Effector memory CD8-positive, alpha-beta T cell (primary cell): ENCODE results near the gene CSRP2.

Source experiments
- ATAC-seq: fragments of 150-1000 bp; cut with Tn5 transposase; replicated peaks from 2 replicates; pipeline ENCODE4 v1.10.0; 2021; ENCODE audit warnings: mild to moderate bottlenecking, moderate library complexity
- DNase-seq, 3 experiments: peaks; one replicate each; pipeline ENCODE4 v3.0.0; 2021
- H3K27ac Mint-ChIP-seq, 2 donors: one replicate each; pipeline ENCODE4 v1.8.0; 2022; ENCODE audit warnings: mild to moderate bottlenecking in 2 of 2, mixed read lengths in 2 of 2, moderate library complexity in 2 of 2
- H3K27me3 Mint-ChIP-seq, 2 donors: one replicate each; pipeline ENCODE4 v1.8.0; 2022; ENCODE audit warnings: mixed read lengths in 2 of 2
- H3K36me3 Mint-ChIP-seq: one replicate; pipeline ENCODE4 v1.8.0; 2022; ENCODE audit warnings: mild to moderate bottlenecking, moderate library complexity, mixed read lengths; ENCODE audit not compliant: insufficient read depth
- H3K4me1 Mint-ChIP-seq, 2 donors: one replicate each; pipeline ENCODE4 v1.8.0; 2022; ENCODE audit warnings: low read depth in 2 of 2, mixed read lengths in 2 of 2
- H3K4me3 Mint-ChIP-seq, 2 donors: one replicate each; pipeline ENCODE4 v1.8.0; 2022; ENCODE audit warnings: mild to moderate bottlenecking in 2 of 2, mixed read lengths in 2 of 2, moderate library complexity in 2 of 2
- H3K9me3 Mint-ChIP-seq, 2 donors: one replicate each; pipeline ENCODE4 v1.8.0; 2022; ENCODE audit warnings: mixed read lengths in 2 of 2

Gene CSRP2

DNA sequence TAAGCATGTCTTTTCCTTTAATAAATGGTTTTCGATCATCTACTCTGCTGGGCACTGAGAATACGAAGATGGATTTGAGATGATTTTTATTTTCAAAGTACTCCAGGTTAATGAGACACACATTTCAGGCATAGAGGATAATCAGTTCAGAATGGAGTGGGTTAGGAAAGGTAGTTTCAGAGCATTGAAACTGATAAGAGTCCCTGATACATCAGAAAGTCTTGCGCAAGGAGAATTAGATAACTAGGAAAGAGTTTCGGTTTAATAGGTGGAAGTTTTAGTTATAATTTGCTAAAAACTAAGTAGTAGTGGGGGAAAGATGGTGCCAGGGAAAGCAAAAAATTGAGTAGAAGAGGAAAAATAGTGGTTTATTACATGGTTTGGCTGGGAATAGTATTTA lies 64.8 kb downstream of the CSRP2 start:
- H3K27me3 Mint-ChIP-seq, result no peaks in the 10 kb centered on the region
- DNase-seq (no peak), ATAC-seq (no peak)
- H3K36me3 Mint-ChIP-seq, result peaks cover 21% of the 10 kb centered on the region
- H3K9me3 Mint-ChIP-seq, result no peaks in the 10 kb centered on the region
- peaks cover 3 to 6% of the 10 kb centered on the region in 2 donors for H3K4me1 Mint-ChIP-seq
- H3K27ac Mint-ChIP-seq, result no peak overlapping the region
- H3K4me3 Mint-ChIP-seq, result no peak overlapping the region

DNA sequence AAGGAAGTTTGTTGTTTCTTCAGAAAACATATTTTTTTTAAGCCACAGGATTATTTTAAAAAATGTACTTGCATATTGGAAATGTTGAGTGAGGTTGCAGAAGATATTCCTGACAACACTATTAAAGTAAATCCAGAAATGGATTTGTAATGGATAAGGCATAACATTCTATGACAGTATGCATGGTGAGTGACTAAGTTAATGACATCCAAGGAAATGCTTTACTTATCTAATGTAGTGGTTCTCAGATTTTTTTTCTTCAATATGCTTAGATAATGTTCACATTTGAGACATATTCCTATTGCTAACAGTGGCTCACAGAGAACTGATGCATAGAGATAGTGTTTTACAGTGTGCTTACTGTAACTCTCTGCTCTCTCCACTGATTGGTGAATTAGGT lies 65.6 kb downstream of the CSRP2 start:
- DNase-seq, result no peak
- ATAC-seq, result no peak
- no peaks in the 10 kb centered on the region for H3K9me3 Mint-ChIP-seq
- H3K4me1 Mint-ChIP-seq, result peaks cover 3 to 6% of the 10 kb centered on the region in 2 donors
- no peak overlapping the region for H3K4me3 Mint-ChIP-seq
- H3K27me3 Mint-ChIP-seq, result no peaks in the 10 kb centered on the region
- peaks cover 21% of the 10 kb centered on the region for H3K36me3 Mint-ChIP-seq
- H3K27ac Mint-ChIP-seq, result no peak overlapping the region

DNA sequence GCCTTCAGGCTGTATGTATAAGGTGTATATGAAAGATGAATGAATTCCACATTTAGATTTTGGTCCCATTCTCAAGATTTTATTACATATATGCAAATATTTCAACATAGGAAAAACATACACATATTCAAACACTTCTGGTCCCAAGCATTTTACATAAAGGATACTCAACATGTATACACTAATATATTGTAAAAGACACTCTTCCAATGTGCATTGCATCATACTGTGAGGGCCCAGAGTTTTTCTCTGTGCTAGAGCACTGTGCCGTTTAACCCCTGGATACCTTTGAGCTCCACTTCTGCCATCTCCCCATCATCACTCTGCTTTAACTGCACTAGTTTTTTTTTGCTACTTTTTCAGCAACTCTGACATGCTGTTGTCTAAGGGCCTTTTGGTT lies 66.8 kb downstream of the CSRP2 start:
- H3K27me3 Mint-ChIP-seq, result no peaks in the 10 kb centered on the region
- no peaks in the 10 kb centered on the region for H3K9me3 Mint-ChIP-seq
- no peak overlapping the region for H3K4me3 Mint-ChIP-seq
- no peak for DNase-seq
- peaks cover 3 to 6% of the 10 kb centered on the region in 2 donors for H3K4me1 Mint-ChIP-seq
- no peak overlapping the region for H3K27ac Mint-ChIP-seq
- H3K36me3 Mint-ChIP-seq, result peaks cover 21% of the 10 kb centered on the region
- ATAC-seq, result no peak

DNA sequence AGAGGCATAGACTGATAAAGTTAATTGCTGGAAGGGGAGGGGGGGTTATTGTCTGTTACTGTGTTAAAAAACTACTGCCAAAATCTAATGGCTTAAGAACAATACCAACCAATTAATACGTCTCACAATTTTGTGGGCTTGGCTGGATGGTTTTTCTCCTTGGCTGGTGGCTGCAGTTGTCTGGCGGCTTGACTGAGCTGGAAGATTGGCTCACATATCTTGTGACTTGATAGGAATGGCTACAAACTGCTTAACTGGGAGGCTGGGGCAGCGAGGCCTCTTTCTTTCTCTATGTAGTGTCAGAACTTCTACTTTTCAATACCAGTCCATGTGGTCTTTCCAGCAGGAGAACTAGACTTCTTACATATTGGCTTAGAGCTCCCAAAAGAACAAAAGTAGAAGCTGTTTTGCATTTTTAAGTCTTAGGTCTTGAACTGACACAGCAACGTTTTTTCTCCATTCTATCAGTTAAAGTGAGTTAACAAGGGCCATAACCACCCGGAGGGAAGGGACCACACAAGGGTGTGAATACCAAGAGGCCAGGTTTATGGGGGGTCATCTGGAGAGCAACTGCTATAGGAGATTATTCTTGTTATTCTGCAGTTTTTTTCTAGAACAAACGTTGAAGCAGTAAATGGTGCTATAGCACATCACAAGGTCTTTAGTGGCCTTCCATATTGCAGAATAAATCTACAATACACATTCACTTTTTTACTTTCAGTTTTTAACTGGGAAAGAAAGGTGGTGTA lies 68.0 kb downstream of the CSRP2 start:
- Mint-ChIP-seq H3K27me3 (no peaks in the 10 kb centered on the region), H3K4me1 (peaks cover 3 to 6% of the 10 kb centered on the region in 2 donors), H3K9me3 (no peaks in the 10 kb centered on the region), H3K27ac (no peak overlapping the region), H3K4me3 (no peak overlapping the region), H3K36me3 (peaks cover 25% of the 10 kb centered on the region)
- DNase-seq, result no peak
- no peak for ATAC-seq
